Endothelial cell (in vitro differentiated cells): ENCODE data around the gene COL7A1. TPM values are rescaled to one million over a fixed set of nuclear protein-coding genes. Genes with fewer than 3 reads are reported as not detected.

Source experiments
- DNase-seq: peaks from one replicate; pipeline ENCODE4 v3.0.0; 2021; ENCODE audit warnings: low spot score
- H3K27ac Mint-ChIP-seq: one replicate; pipeline ENCODE4 v1.8.0; 2021; ENCODE audit warnings: mixed read lengths, inconsistent platforms; ENCODE audit not compliant: unreplicated experiment
- H3K27me3 Mint-ChIP-seq: one replicate; pipeline ENCODE4 v1.8.0; 2021; ENCODE audit warnings: mild to moderate bottlenecking, moderate library complexity, mixed read lengths, inconsistent platforms; ENCODE audit not compliant: unreplicated experiment
- H3K36me3 Mint-ChIP-seq: one replicate; pipeline ENCODE4 v1.8.0; 2021; ENCODE audit warnings: mild to moderate bottlenecking, low read depth, mixed read lengths, inconsistent platforms; ENCODE audit not compliant: unreplicated experiment
- H3K4me1 Mint-ChIP-seq: one replicate; pipeline ENCODE4 v1.8.0; 2021; ENCODE audit warnings: mild to moderate bottlenecking, mixed read lengths, inconsistent platforms; ENCODE audit not compliant: unreplicated experiment
- H3K4me3 Mint-ChIP-seq: one replicate; pipeline ENCODE4 v1.8.0; 2021; ENCODE audit warnings: mild to moderate bottlenecking, mixed read lengths, inconsistent platforms; ENCODE audit not compliant: unreplicated experiment
- H3K9me3 Mint-ChIP-seq: one replicate; pipeline ENCODE4 v1.8.0; 2021; ENCODE audit warnings: mixed read lengths, inconsistent platforms; ENCODE audit not compliant: unreplicated experiment
- CTCF ChIP-seq: fragments of 200-600 bp; sonication (generic); IDR thresholded peaks from one replicate; pipeline ENCODE4 v1.5.0; 2021; ENCODE audit warnings: antibody characterized with exemption; ENCODE audit not compliant: unreplicated experiment
- total RNA-seq: library from RNA; stranded (reverse); fragmentation: NEBNext Ultra II Directional; extraction: Animal tissue kit (Norgen Biotek cat#: 25700); gene quantifications from one replicate; pipeline ENCODE4 v1.2.1, GENCODE V29; 2021; ENCODE audit not compliant: unreplicated experiment

COL7A1 gene
- total RNA-seq, 1 donor from 2014 or later = 5.2 TPM

- no peaks in the 10 kb centered on the region for H3K9me3 Mint-ChIP-seq
- peak; percentile 37 for DNase-seq
- peaks cover 12% of the 10 kb centered on the region for H3K36me3 Mint-ChIP-seq
- H3K4me1 Mint-ChIP-seq = peaks cover 29% of the 10 kb centered on the region
- H3K27me3 Mint-ChIP-seq = peaks cover 12% of the 10 kb centered on the region
- peak overlapping the region; percentile 95 for H3K27ac Mint-ChIP-seq
- TF ChIP-seq CTCF = no peak
- H3K4me3 Mint-ChIP-seq = peak overlapping the region; percentile 93
These were observed 41.1 kb upstream of the COL7A1 start for GRCh38 chr3:48636149-48636655.

GRCh38 chr3:48635222-48636021 lies 40.3 kb upstream of the COL7A1 start, which contains the start of gene SLC26A6:
SLC26A6 (minus strand) TSS chr3:48635461; CDS start chr3:48635393, 68 bp downstream.
- Mint-ChIP-seq H3K27me3 (peaks cover 13% of the 10 kb centered on the region), H3K36me3 (peaks cover 12% of the 10 kb centered on the region), H3K4me3 (peak within 1 kb of the TSS; percentile 93), H3K27ac (peak within 1 kb of the TSS; percentile 95), H3K9me3 (no peaks in the 10 kb centered on the region), H3K4me1 (peaks cover 29% of the 10 kb centered on the region)
- peak; percentile 72 for TF ChIP-seq CTCF
- peak; percentile 98 for DNase-seq

- Mint-ChIP-seq H3K4me1 (peaks cover 29% of the 10 kb centered on the region), H3K36me3 (peaks cover 17% of the 10 kb centered on the region), H3K27ac (no peak overlapping the region), H3K27me3 (peaks cover 13% of the 10 kb centered on the region), H3K4me3 (peak overlapping the region; percentile 93), H3K9me3 (no peaks in the 10 kb centered on the region)
- no peak for TF ChIP-seq CTCF
- DNase-seq = peak; percentile 36
These were observed 39.6 kb upstream of the COL7A1 start for GRCh38 chr3:48634661-48635221.

- peaks cover 29% of the 10 kb centered on the region for H3K4me1 Mint-ChIP-seq
- no peak for DNase-seq
- TF ChIP-seq CTCF = no peak
- H3K27me3 Mint-ChIP-seq = peaks cover 15% of the 10 kb centered on the region
- H3K9me3 Mint-ChIP-seq = no peaks in the 10 kb centered on the region
- peak overlapping the region; percentile 93 for H3K4me3 Mint-ChIP-seq
- H3K27ac Mint-ChIP-seq = no peak overlapping the region
- H3K36me3 Mint-ChIP-seq = peaks cover 27% of the 10 kb centered on the region
These were observed 38.6 kb upstream of the COL7A1 start for GRCh38 chr3:48633743-48634142.

GRCh38 chr3:48633256-48633655 lies 38.1 kb upstream of the COL7A1 start:
- peaks cover 15% of the 10 kb centered on the region for H3K27me3 Mint-ChIP-seq
- peaks cover 24% of the 10 kb centered on the region for H3K36me3 Mint-ChIP-seq
- no peaks in the 10 kb centered on the region for H3K9me3 Mint-ChIP-seq
- no peak for DNase-seq
- H3K4me3 Mint-ChIP-seq = no peak overlapping the region
- H3K4me1 Mint-ChIP-seq = peaks cover 28% of the 10 kb centered on the region
- TF ChIP-seq CTCF = no peak
- no peak overlapping the region for H3K27ac Mint-ChIP-seq
